Measurements from ENCODE around the gene TMEM123. TPM values are rescaled to one million over a fixed set of nuclear protein-coding genes. Genes with fewer than 3 reads are reported as not detected.

The TMEM123 gene
- total and polyA plus RNA-seq, 2 of the 13 experiments (the other 11 are each of a cell fraction or from before 2014, with no cell fraction given) = 365 to 2,761 TPM

DNA sequence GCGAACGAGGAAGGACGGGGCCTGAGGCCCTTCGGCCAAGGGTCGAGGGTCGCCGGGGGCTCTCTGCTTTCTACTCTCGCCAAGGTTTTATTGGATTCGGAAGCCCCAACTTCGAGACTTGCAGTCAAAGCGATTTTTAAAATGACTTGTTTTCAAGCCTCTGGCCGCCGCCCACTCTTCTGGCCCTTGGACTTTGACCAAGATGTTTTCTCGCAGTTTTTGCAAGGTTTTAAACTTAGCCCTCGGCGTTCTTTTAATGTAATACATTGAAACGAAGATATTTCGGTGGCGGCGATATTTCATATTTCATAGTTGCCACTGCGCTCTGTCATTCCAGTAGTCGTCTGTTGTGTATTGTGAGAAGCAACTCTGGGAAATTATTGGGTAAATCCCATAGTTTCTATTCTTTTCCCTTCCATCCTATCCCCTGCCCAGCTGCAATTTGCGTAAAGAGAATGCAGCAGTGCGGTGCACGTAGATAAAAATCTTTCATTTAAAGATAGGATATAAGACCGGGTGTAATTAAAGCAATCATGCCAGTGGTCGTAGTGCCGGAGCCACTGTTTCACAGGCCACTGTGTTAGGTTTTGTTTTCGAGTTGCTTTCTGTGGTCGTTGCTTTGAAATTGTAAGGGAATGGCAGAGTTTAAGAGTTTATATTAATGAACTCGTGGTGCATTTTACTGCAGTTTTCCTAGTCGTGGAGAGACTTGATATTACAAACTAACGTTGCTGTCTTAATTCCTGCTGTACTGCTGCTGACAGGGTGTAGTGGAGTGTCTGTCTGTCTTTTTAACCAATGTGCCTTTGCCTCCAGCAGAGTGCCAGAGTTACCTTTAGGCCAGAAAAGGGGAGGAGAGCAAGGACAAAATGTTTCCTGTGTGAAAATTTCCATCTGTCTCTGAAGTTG, 104.8 kb downstream of the TMEM123 start (continued):
- TF ChIP-seq, protein P1, sequence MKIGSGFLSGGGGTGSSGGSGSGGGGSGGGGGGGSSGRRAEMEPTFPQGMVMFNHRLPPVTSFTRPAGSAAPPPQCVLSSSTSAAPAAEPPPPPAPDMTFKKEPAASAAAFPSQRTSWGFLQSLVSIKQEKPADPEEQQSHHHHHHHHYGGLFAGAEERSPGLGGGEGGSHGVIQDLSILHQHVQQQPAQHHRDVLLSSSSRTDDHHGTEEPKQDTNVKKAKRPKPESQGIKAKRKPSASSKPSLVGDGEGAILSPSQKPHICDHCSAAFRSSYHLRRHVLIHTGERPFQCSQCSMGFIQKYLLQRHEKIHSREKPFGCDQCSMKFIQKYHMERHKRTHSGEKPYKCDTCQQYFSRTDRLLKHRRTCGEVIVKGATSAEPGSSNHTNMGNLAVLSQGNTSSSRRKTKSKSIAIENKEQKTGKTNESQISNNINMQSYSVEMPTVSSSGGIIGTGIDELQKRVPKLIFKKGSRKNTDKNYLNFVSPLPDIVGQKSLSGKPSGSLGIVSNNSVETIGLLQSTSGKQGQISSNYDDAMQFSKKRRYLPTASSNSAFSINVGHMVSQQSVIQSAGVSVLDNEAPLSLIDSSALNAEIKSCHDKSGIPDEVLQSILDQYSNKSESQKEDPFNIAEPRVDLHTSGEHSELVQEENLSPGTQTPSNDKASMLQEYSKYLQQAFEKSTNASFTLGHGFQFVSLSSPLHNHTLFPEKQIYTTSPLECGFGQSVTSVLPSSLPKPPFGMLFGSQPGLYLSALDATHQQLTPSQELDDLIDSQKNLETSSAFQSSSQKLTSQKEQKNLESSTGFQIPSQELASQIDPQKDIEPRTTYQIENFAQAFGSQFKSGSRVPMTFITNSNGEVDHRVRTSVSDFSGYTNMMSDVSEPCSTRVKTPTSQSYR (CRISPR knock-in tag; IDR thresholded peaks at IDR 0.05; ENCODE audit: borderline replicate concordance) = no peak
- TF ChIP-seq, protein P2, sequence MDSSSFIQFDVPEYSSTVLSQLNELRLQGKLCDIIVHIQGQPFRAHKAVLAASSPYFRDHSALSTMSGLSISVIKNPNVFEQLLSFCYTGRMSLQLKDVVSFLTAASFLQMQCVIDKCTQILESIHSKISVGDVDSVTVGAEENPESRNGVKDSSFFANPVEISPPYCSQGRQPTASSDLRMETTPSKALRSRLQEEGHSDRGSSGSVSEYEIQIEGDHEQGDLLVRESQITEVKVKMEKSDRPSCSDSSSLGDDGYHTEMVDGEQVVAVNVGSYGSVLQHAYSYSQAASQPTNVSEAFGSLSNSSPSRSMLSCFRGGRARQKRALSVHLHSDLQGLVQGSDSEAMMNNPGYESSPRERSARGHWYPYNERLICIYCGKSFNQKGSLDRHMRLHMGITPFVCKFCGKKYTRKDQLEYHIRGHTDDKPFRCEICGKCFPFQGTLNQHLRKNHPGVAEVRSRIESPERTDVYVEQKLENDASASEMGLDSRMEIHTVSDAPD (CRISPR knock-in tag; IDR thresholded peaks at IDR 0.05) = peak; percentile 32; the same call in 1 of the 2 replicates
- no peak for TF ChIP-seq ZFP36L2 (CRISPR knock-in tag; IDR thresholded peaks at IDR 0.05)
- TF ChIP-seq LCORL (IDR thresholded peaks at IDR 0.05) = no peak
- TF ChIP-seq LCORL (CRISPR knock-in tag; IDR thresholded peaks at IDR 0.05) = no peak
- no peak for TF ChIP-seq RCOR2 (CRISPR knock-in tag; IDR thresholded peaks at IDR 0.05)
- TF ChIP-seq, protein P3, sequence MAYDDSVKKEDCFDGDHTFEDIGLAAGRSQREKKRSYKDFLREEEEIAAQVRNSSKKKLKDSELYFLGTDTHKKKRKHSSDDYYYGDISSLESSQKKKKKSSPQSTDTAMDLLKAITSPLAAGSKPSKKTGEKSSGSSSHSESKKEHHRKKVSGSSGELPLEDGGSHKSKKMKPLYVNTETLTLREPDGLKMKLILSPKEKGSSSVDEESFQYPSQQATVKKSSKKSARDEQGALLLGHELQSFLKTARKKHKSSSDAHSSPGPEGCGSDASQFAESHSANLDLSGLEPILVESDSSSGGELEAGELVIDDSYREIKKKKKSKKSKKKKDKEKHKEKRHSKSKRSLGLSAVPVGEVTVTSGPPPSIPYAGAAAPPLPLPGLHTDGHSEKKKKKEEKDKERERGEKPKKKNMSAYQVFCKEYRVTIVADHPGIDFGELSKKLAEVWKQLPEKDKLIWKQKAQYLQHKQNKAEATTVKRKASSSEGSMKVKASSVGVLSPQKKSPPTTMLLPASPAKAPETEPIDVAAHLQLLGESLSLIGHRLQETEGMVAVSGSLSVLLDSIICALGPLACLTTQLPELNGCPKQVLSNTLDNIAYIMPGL (CRISPR knock-in tag; IDR thresholded peaks at IDR 0.05; ENCODE audit: borderline replicate concordance in 1 of 2, low read depth in 1 of 2) = no peak
- TF ChIP-seq AHR (CRISPR knock-in tag; IDR thresholded peaks at IDR 0.05) = no peak
- no peak for TF ChIP-seq ZNF17 (CRISPR knock-in tag; IDR thresholded peaks at IDR 0.05)
- no peak for TF ChIP-seq PAF1 (CRISPR knock-in tag; IDR thresholded peaks at IDR 0.05)
- no peak; the same call in 1 of the 2 replicates for TF ChIP-seq ARID2 (CRISPR knock-in tag; IDR thresholded peaks at IDR 0.05; ENCODE audit: borderline replicate concordance)
- TF ChIP-seq, protein P4, sequence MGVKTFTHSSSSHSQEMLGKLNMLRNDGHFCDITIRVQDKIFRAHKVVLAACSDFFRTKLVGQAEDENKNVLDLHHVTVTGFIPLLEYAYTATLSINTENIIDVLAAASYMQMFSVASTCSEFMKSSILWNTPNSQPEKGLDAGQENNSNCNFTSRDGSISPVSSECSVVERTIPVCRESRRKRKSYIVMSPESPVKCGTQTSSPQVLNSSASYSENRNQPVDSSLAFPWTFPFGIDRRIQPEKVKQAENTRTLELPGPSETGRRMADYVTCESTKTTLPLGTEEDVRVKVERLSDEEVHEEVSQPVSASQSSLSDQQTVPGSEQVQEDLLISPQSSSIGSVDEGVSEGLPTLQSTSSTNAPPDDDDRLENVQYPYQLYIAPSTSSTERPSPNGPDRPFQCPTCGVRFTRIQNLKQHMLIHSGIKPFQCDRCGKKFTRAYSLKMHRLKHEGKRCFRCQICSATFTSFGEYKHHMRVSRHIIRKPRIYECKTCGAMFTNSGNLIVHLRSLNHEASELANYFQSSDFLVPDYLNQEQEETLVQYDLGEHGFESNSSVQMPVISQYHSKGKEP (CRISPR knock-in tag; IDR thresholded peaks at IDR 0.05) = no peak
- TF ChIP-seq ASH2L (IDR thresholded peaks at IDR 0.05; ENCODE audit: insufficient read length, low read depth, low read length) = peak; percentile 0

All from HepG2 (cell line).